CD1c-positive myeloid dendritic cell (primary cell): Measurements from ENCODE around the gene SMARCA4.

Experiments used
- DNase-seq: peaks from one replicate; pipeline ENCODE4 v3.0.0-alpha.2; 2016; ENCODE audit errors: extremely low spot score

SMARCA4 gene

DNA sequence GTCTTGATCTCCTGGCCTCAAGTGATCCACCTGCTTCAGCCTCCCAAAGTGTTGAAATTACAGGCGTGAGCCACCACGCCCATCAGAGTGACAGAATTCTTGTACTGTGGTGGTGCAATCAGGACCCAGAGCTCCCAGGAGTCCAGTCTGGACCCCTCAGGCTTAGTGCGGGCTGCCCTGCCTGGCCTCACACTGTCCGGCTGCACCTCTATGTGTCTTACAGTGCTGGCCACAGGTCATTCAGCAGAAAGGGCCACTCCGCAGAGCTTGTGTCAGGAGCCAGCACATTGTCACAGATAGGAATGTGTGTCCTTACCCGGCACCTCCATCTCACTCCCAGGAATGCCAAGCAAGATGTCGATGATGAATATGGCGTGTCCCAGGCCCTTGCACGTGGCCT lies 49.2 kb downstream of the SMARCA4 start:
- DNase-seq: no peak

DNA sequence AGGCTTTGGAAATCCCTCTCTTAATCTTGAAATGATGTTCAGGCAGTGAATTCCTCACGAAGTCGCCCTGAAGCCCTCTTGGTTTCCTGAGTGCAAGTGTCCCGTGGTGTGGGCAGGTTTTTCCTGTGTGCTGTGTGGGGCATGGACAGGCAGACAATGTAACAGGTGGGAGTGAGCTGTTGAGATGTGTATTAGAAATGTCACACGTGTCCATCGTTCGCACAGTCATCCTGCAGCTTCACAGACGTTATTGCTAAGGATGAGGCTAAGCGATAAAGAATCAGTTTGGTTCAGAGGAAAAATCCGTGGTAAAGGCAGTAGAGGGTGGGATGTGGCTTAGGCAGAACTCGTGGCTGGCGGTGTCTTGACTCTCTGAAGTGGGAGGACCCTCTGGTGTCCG lies 51.7 kb downstream of the SMARCA4 start:
- DNase-seq: no peak

DNA sequence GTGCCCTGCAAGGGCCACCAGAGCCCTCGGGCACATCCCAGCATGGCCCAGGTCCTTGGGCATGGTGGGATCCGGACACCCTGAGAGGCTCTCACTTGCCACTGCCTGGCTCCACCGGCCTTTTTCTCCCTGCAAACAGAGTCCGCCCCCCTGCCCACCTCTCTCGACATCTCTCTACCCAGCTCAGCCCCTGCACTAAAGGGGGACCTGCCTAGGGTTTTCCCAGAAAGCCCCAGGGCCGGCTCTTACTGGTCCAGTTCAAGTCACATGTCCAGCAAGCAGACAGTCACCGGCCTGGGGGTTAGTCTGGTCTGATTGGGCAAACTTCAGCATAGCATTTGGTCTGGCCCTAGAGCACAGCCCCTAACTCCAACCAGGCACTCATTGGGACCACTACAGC lies 52.9 kb downstream of the SMARCA4 start:
- no peak for DNase-seq

DNA sequence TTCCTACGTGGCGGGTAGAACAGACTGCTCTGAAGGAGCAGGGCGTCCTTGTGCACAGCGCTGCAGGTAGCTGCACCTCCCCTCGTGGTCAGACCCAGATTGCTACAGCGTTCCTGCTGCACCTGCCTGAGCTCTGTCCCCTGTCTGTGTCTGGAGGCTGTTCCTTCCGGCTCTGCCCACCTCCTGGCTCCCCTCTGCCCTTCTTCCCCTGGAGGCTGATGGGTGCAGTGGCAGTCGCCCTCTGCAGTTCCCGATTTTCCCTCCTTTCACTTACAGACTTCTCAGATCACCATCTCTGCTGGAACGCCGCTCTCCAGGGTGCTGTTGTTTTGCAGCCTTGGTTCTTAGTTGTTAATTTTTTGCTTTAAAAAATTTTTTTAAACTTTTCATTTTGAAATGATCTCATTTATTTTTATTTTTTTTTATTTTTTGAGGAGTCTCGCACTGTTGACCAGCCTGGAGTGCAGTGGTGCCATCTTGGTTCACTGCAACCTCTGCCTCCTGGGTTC lies 53.6 kb downstream of the SMARCA4 start:
- DNase-seq: no peak

DNA sequence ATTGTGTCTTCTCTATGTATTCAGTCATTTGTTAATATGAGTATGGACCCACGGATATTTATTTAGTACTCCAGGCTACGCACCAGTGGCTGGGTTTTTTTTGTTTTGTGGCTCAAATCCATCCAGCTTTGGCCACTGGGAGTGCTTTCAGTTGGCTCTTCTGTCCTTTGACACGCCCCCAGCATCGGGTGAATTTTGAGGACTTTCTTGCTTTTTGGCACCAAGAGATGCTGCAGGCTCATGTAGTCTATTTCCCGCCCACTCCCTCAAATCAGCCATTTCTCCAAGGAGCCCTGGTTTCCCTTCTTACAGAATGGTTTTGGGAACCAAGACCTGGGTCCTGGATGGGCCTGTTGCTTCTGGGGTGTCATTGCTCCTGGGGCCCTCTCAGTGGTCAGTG lies 55.8 kb downstream of the SMARCA4 start:
- no peak for DNase-seq

DNA sequence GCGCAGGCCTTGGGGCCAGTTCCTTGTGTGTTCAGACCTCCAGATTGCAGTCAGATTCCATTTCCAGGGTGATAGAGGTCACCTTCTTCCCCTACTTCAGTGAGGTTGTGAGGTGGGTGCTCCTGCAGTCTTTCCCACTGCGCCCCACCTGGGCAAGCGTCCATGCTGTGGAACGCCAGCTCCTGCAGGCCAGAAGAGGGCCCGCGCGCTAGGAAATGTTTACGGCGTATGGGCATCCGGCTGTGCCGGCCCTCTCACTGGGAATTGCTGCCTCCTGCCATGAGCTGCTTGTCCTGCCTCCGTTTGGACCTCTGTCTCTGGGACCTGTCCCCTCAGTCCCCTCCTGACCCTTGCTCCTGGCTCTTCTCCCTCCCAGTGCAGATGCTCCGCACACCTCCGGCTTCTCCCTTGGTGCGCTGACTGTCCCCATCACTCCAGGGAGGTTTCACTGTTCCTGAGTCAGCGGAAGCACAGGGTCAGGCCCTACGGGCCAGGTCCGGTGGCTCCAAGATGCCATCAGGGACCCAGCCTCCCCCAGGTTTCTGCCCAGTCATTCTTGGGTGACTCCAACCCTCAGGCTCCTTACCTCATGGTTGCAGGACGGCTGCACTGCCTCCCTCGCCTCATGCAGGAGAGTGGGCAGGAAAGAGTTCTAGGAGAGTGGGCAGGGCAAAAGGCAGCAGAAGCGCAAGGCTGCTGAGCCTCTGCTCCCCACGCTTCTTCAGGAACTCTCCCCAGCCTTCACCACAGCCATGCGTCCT lies 56.6 kb downstream of the SMARCA4 start:
- no peak for DNase-seq

DNA sequence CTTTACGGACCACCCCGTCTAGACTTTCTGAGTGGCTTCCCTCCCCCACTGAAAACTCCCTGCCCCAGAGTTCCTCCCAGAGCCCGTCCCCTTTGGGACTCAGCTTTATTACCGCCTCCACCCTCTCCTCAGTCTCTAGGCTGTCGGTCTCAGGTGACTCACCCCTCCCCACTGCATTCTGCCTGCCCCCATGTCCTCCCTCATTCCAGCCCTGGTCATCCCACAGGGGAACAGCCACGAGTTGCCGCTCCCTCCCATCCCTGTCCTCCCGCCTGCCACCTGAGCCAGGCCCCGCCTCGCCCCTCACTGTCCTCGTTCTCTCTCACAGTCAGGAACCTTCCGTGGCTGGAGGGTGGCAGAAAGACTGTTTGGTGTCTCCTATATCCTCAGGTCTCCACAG lies 57.3 kb downstream of the SMARCA4 start:
- no peak for DNase-seq

- DNase-seq: no peak
Observed at GRCh38 chr19:11018763-11019162, 57.9 kb downstream of the SMARCA4 start.

- DNase-seq: no peak
Observed at GRCh38 chr19:11019262-11019661, 58.4 kb downstream of the SMARCA4 start.

DNA sequence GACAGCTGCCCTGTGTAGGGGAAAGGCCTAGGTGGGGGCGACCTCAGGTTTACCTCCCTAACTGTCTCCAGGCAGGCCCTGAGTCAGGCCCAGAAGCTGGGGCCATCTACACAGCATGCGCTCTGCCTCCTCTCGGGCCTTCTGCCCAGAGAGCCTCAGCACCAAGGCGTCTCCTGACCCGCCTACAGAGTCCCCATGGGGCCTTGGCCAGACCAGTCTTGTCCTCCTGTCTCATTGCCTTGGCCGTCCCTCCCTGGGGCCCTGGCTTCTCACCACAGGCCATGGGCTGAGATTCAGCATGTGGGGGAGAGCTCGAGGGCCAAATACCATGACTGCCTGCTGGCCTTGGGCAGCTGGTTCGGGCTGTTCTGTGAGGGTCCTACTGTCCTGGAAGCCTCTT lies 59.0 kb downstream of the SMARCA4 start:
- DNase-seq: no peak

GRCh38 chr19:11020423-11020822 lies 59.6 kb downstream of the SMARCA4 start:
- DNase-seq: no peak

GRCh38 chr19:11020982-11021759 lies 60.3 kb downstream of the SMARCA4 start:
- no peak for DNase-seq

DNA sequence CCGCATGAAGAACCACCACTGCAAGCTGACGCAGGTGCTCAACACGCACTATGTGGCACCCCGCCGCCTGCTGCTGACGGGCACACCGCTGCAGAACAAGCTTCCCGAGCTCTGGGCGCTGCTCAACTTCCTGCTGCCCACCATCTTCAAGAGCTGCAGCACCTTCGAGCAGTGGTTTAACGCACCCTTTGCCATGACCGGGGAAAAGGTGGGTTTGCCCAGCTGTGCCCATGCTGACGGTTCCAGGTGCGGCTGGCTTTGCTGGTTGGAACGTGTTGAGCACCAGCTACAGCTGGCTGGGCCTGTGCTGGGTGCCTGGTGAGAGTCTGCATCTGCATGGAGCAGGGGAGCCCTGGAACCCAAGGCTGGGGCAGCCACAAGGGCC lies 60.9 kb downstream of the SMARCA4 start:
- DNase-seq: no peak

- no peak for DNase-seq
Observed at GRCh38 chr19:11023016-11023415, 62.2 kb downstream of the SMARCA4 start.

DNA sequence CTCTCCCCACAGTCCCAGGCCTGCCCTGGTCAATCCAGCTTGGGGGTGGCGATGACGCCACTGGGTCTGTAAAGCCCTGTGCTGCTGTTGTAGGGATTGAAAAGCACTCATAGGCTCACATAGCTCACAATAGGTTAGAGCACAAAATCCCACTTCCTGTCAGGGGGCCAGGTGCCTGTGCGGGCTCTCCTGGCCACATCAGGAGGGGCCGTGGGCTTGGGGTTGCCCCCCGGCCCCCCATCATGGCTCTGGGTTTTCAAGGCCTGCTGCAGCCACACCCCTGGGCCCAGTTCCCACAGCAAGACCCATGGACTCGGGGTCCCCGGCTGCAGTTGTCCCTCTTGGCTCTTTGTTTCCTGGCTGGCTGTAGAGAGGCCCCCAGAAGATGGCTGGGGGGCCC lies 62.9 kb downstream of the SMARCA4 start:
- DNase-seq: no peak

DNA sequence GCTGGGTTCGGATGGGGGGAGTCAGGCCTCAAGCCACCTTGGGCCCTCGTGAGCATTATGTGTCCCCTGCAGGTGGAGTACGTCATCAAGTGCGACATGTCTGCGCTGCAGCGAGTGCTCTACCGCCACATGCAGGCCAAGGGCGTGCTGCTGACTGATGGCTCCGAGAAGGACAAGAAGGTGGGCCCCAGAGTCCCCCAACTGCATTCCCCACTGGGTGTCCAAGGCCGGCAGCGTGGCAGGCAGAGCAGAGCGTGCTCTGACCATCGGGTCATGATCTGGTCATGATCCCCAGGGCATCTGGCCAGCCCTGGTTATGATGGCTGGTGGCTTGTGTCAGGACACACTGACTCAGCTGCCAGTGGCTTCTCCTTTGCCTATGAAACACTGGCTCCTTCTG lies 63.4 kb downstream of the SMARCA4 start:
- DNase-seq: no peak

DNA sequence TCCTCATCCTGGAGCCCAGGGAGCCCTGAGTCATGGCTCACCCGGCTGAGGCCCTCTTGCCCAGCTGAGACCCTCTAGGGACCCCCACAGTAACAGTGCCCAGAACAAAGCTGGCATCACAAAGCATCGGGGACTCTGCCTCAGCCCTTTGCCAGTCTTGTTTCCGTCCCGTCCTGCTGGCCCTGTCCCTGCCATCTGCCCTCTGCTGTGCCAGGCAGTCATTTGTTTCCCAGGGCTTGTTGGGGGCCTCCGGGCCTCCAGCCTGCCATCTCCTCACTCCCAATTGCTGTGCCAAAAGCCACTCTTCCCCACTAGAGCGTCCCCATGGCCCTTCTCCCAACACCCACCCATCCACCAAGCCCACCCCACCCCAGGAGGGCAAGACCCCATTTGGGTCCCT lies 64.2 kb downstream of the SMARCA4 start:
- DNase-seq: no peak

DNA sequence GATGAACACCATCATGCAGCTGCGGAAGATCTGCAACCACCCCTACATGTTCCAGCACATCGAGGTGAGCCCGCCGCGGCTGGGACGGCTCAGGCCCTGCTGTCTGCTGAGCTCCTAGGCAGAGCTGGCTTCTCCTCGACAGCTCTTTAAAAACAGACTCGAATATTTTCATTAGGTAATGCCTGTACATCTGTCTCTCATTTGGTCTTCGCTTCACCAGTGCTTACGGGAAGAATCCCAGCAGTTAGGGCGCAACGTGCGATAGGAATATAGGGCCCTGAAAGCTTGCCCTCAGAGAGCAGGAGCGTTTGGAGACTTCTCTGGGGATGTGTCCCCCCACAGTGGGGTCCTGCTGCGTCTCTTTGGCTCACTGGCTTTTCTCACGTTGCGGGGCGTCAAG lies 64.6 kb downstream of the SMARCA4 start:
- no peak for DNase-seq

DNA sequence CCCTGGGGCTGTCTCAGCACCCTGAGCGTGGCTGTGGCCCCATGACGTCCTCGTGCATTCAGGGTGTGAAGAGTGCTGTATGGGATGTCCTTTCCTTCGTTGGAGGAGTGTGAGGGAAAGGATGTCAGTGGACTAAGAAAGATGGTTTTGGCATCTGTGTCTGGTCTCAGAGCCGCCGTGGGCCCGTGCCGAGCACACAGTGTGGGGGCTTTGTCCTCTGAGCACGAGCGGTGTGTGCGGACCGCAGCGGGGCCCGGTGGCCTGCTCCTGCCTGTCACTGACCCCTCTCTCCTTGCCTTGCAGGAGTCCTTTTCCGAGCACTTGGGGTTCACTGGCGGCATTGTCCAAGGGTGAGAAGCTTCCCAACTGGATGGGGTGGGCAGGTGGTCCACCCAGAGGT lies 65.2 kb downstream of the SMARCA4 start:
- no peak for DNase-seq

DNA sequence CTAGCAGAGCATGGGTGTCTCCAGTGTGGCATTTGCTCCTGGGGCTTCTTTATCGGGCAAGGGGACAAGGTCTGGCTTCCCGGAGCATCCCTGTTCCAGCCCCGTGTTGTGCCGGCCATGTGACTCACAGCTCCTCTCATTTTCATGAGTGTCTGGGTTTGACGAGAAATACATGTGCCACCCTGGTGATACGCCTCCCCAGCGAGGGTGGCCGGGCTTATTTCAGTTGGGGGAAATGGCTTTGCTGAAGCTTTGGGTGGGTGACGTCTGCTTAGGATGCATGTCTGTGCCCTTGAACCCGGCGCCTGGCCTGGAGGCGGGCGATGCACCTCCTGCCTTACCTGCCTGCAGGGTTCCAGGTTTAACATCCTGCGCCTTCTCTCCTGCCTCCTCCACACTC lies 66.6 kb downstream of the SMARCA4 start:
- no peak for DNase-seq

DNA sequence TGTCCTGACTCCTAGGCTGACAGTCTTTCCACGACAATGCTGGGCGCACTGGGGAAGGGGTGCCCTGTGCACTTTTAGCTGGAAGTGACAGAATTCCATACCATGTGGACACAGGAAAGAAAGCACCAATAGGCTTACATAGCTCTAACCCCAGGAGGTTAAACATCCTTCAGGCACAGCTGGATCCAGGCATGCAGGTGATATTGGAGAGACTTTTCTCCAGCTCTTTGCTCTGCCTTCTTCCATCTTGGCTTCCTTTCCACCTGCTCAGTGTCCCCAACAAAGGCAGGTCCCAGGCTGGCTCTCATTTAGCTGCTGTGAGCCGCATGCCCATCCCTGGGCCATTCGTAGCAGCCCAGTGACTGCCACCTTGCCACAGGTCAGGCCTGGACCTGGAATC lies 67.3 kb downstream of the SMARCA4 start:
- no peak for DNase-seq

DNA sequence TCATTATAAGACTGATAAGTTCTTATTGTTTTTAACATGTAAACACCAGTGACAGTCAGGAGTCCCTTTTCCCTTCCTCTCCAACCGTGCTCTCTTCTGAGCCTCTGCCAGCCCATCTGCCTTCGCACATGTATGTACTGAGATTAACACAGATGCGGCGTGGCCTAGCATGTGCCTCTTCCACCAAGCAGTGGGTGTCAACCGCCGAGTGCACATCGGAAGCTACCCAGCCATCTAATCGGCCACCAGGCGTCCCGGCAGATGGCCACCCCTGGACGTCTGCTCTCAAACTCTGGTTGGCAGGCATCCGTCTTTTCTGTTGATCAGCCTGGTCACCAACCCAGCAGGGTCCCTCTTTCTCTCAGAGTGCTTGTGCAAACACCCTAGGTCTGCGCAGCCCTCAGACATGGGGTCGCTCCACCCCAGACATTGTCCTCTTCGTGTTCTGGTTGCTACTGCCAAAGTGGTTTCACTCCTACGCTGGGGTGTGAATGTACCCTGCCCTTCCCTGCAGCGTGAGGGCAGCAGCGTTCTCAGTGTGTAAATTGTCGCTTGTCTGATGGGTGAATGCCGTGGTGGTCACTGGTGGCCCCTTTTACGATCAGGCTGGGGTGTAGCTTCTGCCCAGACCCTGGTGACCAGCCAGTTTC lies 70.7 kb downstream of the SMARCA4 start:
- DNase-seq: no peak

GRCh38 chr19:11033251-11033650 lies 72.4 kb downstream of the SMARCA4 start:
- DNase-seq: no peak
